Ishikawa (cell line): ENCODE results near the gene DDI2.

Experiments used
- CEBPB ChIP-seq: IDR thresholded peaks from 2 replicates; pipeline ENCODE4 v1.6.1; 2012
- CREB1 ChIP-seq: IDR thresholded peaks from 2 replicates; pipeline ENCODE4 v1.6.1; 2012; ENCODE audit warnings: low read depth
- EGR1 ChIP-seq: IDR thresholded peaks from 2 replicates; pipeline ENCODE4 v1.6.1; 2012
- EP300 ChIP-seq: IDR thresholded peaks from 2 replicates; pipeline ENCODE4 v1.6.1; 2012; ENCODE audit warnings: borderline replicate concordance
- FOXM1 ChIP-seq: IDR thresholded peaks from 2 replicates; pipeline ENCODE4 v1.6.1; 2012; ENCODE audit warnings: low read depth, borderline replicate concordance
- NFIC ChIP-seq: IDR thresholded peaks from 2 replicates; pipeline ENCODE4 v1.6.1; 2012
- RAD21 ChIP-seq: IDR thresholded peaks from 2 replicates; pipeline ENCODE4 v1.6.1; 2012; ENCODE audit warnings: low read depth
- TAF1 ChIP-seq: IDR thresholded peaks from 2 replicates; pipeline ENCODE4 v1.6.1; 2012; ENCODE audit warnings: low read depth, mild to moderate bottlenecking
- TCF12 ChIP-seq: IDR thresholded peaks from 2 replicates; pipeline ENCODE4 v1.6.1; 2012; ENCODE audit warnings: low read depth
- TEAD4 ChIP-seq: IDR thresholded peaks from 2 replicates; pipeline ENCODE4 v1.6.1; 2012
- YY1 ChIP-seq: IDR thresholded peaks from 2 replicates; pipeline ENCODE4 v1.6.1; 2012; ENCODE audit warnings: low read depth
- TF ChIP-seq, protein P1 (sequence below): IDR thresholded peaks from 2 replicates; pipeline ENCODE4 v1.6.1; 2012
- TF ChIP-seq, protein P2 (sequence below): IDR thresholded peaks from 2 replicates; pipeline ENCODE4 v1.6.1; 2012
- TF ChIP-seq, protein P3 (sequence below): IDR thresholded peaks from 2 replicates; pipeline ENCODE4 v1.6.1; 2012; ENCODE audit warnings: low read depth, mild to moderate bottlenecking

DNA sequence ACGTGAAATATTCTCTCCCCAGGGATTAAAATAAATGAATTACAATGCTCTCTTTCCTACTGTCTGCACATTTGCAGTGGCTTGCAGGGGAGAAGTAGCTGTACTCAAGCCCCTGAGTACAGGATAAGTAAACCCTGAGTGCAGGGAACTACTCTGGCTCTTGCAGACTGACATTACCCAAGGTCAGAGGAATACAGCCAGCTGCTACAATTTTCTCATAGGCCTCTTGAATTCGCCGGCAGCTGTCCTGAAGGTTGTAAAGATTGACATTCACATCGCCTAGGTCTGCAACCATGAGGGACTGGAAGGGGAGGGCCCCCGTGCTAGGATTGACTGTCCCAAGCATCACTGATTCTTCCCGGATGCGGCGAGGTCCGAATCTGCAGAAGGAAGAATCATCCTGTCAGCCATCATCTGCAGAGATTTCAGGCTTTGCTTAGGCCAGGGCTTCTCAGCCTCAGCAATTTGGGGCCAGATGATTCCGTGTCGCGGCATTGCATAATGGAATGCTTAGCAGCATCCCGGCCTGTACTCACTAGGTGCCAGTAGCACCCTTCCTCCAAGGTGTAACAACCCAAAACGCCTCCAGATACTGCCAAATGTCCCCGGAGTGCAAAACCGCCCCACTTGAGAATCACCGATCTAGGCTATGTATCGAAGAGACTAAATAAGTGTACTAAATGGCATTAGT, 34.1 kb upstream of the DDI2 start:
- TF ChIP-seq EGR1 (no peak), RAD21 (no peak), TAF1 (no peak), CREB1 (no peak), NFIC (no peak), CEBPB (no peak), EP300 (no peak), YY1 (no peak), TCF12 (no peak), FOXM1 (no peak), TEAD4 (no peak)
- TF ChIP-seq, protein P1, sequence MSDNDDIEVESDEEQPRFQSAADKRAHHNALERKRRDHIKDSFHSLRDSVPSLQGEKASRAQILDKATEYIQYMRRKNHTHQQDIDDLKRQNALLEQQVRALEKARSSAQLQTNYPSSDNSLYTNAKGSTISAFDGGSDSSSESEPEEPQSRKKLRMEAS = no peak
- TF ChIP-seq, protein P2, sequence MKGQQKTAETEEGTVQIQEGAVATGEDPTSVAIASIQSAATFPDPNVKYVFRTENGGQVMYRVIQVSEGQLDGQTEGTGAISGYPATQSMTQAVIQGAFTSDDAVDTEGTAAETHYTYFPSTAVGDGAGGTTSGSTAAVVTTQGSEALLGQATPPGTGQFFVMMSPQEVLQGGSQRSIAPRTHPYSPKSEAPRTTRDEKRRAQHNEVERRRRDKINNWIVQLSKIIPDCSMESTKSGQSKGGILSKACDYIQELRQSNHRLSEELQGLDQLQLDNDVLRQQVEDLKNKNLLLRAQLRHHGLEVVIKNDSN = no peak
- TF ChIP-seq, protein P3, sequence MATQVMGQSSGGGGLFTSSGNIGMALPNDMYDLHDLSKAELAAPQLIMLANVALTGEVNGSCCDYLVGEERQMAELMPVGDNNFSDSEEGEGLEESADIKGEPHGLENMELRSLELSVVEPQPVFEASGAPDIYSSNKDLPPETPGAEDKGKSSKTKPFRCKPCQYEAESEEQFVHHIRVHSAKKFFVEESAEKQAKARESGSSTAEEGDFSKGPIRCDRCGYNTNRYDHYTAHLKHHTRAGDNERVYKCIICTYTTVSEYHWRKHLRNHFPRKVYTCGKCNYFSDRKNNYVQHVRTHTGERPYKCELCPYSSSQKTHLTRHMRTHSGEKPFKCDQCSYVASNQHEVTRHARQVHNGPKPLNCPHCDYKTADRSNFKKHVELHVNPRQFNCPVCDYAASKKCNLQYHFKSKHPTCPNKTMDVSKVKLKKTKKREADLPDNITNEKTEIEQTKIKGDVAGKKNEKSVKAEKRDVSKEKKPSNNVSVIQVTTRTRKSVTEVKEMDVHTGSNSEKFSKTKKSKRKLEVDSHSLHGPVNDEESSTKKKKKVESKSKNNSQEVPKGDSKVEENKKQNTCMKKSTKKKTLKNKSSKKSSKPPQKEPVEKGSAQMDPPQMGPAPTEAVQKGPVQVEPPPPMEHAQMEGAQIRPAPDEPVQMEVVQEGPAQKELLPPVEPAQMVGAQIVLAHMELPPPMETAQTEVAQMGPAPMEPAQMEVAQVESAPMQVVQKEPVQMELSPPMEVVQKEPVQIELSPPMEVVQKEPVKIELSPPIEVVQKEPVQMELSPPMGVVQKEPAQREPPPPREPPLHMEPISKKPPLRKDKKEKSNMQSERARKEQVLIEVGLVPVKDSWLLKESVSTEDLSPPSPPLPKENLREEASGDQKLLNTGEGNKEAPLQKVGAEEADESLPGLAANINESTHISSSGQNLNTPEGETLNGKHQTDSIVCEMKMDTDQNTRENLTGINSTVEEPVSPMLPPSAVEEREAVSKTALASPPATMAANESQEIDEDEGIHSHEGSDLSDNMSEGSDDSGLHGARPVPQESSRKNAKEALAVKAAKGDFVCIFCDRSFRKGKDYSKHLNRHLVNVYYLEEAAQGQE = no peak
